K562 (cell line): ENCODE results near the gene CACNB2. TPM values are rescaled to one million over a fixed set of nuclear protein-coding genes. Genes with fewer than 3 reads are reported as not detected.

ENCODE experiments used
- ATAC-seq: fragments of 200-7000 bp; cut with Tn5 transposase; 3 replicates; pipeline ENCODE4 v1.9.1; 2020; ENCODE audit warnings: moderate library complexity
- BruUV-seq: library from RNA; stranded (reverse); fragments of 400-500 nt; replicated peaks from 2 replicates; lab custom pipeline; 2021; lab: Mats Ljungman, UMichigan
- CTCF ChIA-PET: fragments of 300-600 bp; formaldehyde crosslinking; extraction: SDS; loops from one replicate; lab custom pipeline; 2021; ENCODE audit warnings: low intra/inter-chr PET ratio; lab: Yijun Ruan, JAX
- POLR2A ChIA-PET: fragments of 300-600, 350-650 bp; sonication (Branson Sonifier 250); formaldehyde crosslinking; extraction: SDS; loops from one replicate; lab custom pipeline; 2021; ENCODE audit warnings: antibody characterized with exemption, inconsistent platforms; lab: Yijun Ruan, JAX
- DNase-seq, 4 experiments: peaks; one replicate each; pipeline versions ENCODE4 v3.0.0 to v3.0.0-alpha.2; 2011 to 2018; ENCODE audit warnings: low spot score in 3 of 4, mixed read lengths in 3 of 4; ENCODE audit errors: extremely low read depth in 1 of 4
- FAIRE-seq: peaks from 2 replicates; lab custom pipeline; 2011; peaks lifted over from hg19 to GRCh38; lab: Jason Lieb, UNC
- H2AFZ ChIP-seq: 2 replicates; pipeline ENCODE4 v1.6.0; 2011; ENCODE audit warnings: low read depth, low read length, control low read depth, inconsistent platforms
- H3K27ac ChIP-seq: fragments of 200-600 bp; 3 replicates; pipeline ENCODE4 v1.8.0; 2011; ENCODE audit warnings: low read depth, mild to moderate bottlenecking, control low read depth, inconsistent platforms, low read length, moderate library complexity, mixed read lengths; ENCODE audit errors: extremely low read depth
- H3K27me3 ChIP-seq, 2 experiments: fragments of 300-600 bp in 1 of 2; 2 replicates in 1 of 2; 3 replicates in 1 of 2; pipeline versions ENCODE4 v1.6.0 to v1.8.0; 2011; ENCODE audit warnings: inconsistent platforms in 2 of 2, low read length in 2 of 2, mild to moderate bottlenecking in 1 of 2, mixed read lengths in 1 of 2, moderate library complexity in 1 of 2; ENCODE audit not compliant: control insufficient read depth in 2 of 2, insufficient read depth in 2 of 2
- H3K36me3 ChIP-seq: fragments of 300-600 bp; 3 replicates; pipeline ENCODE4 v1.8.0; 2011; ENCODE audit warnings: mild to moderate bottlenecking, low read length, inconsistent platforms; ENCODE audit not compliant: control insufficient read depth, insufficient read depth
- H3K4me1 ChIP-seq, 2 experiments: fragments of 200-600 bp in 1 of 2; replicated peaks in 1 of 2; 2 replicates in 1 of 2; 3 replicates in 1 of 2; pipeline versions ENCODE4 v1.5.1 to v1.8.0; 2011; ENCODE audit warnings: inconsistent platforms in 2 of 2, low read length in 2 of 2, mild to moderate bottlenecking in 1 of 2, mixed read lengths in 1 of 2, moderate library complexity in 1 of 2; ENCODE audit not compliant: control insufficient read depth in 2 of 2, insufficient read depth in 2 of 2
- H3K4me2 ChIP-seq: 2 replicates; pipeline ENCODE4 v1.6.1; 2011; ENCODE audit warnings: low read length, control low read depth, inconsistent platforms, mixed read lengths; ENCODE audit not compliant: insufficient read depth
- H3K4me3 ChIP-seq: fragments of 200-600 bp; sonication (generic), shearing (Covaris generic); 2 replicates; pipeline ENCODE4 v1.5.1; 2016; ENCODE audit warnings: control low read depth, inconsistent platforms
- H3K79me2 ChIP-seq: fragments of 200-600 bp; 3 replicates; pipeline ENCODE4 v1.8.0; 2011; ENCODE audit warnings: low read length, inconsistent platforms; ENCODE audit not compliant: control insufficient read depth, insufficient read depth
- H3K9ac ChIP-seq, 2 experiments: 2 replicates each; pipeline versions ENCODE4 v1.6.0 to v1.6.1; 2011; ENCODE audit warnings: low read depth in 2 of 2, low read length in 2 of 2, control low read depth in 1 of 2, inconsistent platforms in 1 of 2, mild to moderate bottlenecking in 1 of 2, mixed read lengths in 1 of 2; ENCODE audit not compliant: insufficient read depth in 1 of 2
- H3K9me1 ChIP-seq: one replicate; pipeline ENCODE4 v1.6.0; 2011; ENCODE audit warnings: inconsistent platforms, mild to moderate bottlenecking, low read length, moderate library complexity; ENCODE audit not compliant: control insufficient read depth, insufficient read depth
- H3K9me3 ChIP-seq: replicated peaks from 2 replicates; pipeline ENCODE4 v1.5.1; 2011; ENCODE audit warnings: low read depth, low read length, inconsistent platforms; ENCODE audit not compliant: control insufficient read depth, insufficient read depth
- H4K20me1 ChIP-seq: replicated peaks from 2 replicates; pipeline ENCODE4 v1.6.1; 2011; ENCODE audit warnings: low read length, inconsistent platforms, mixed read lengths; ENCODE audit not compliant: control insufficient read depth, insufficient read depth
- ATF1 ChIP-seq, 2 experiments: fragments of 450-650 bp in 1 of 2; IDR thresholded peaks; 2 replicates each; pipeline ENCODE4 v1.6.1; 2016; ENCODE audit warnings: missing compliant biosample characterization in 1 of 2, missing genetic modification characterization in 1 of 2
- ELF2 ChIP-seq: fragments of 250-450 bp; sonication (Bioruptor Pico); IDR thresholded peaks from 2 replicates; pipeline ENCODE4 v1.5.0; 2021; ENCODE audit warnings: mild to moderate bottlenecking
- POLR3A ChIP-seq: IDR thresholded peaks from 2 replicates; pipeline ENCODE4 v1.6.1; 2011; ENCODE audit warnings: borderline replicate concordance, mild to moderate bottlenecking, moderate library complexity; ENCODE audit not compliant: insufficient read length, insufficient read depth; ENCODE audit errors: extremely low read depth
- WGBS: fragments of 100-300 bp; shearing (Covaris generic); methylation state at CpG from one replicate; pipeline ENCODE4 v1.1.6; 2016; ENCODE audit warnings: low coverage, mixed read lengths; ENCODE audit not compliant: insufficient coverage; ENCODE audit errors: missing lambda C conversion rate; 5-methylcytosine and 5-hydroxymethylcytosine counted together
- in situ Hi-C: fragments of 300-500 bp; cut with MboI; formaldehyde crosslinking; loops from 4 replicates; pipeline ENCODE4 v1.15.0; 2018; ENCODE audit warnings: inconsistent platforms, mixed read lengths
- intact Hi-C: fragments of 100-400 bp; cut with micrococcal nuclease; formaldehyde crosslinking; loops from 2 replicates; pipeline ENCODE4 v1.14.2; 2022
- polyA plus RNA-seq, 8 experiments: library from polyadenylated mRNA; depleted of rRNA in 4 of 8; stranded (reverse) in 5 of 8; unstranded in 3 of 8; fragments of >200 nt; fragmentation: Nextera tagmentation in 2 of 8; fragmentation: Illumina TruSeq in 1 of 8; extraction: Ambion mirVana in 2 of 8; extraction: Trizol in 1 of 8; gene quantifications; 2 replicates each; pipeline versions ENCODE4 v1.2.1 to v1.2.3, GENCODE V29; 2011 to 2014; ENCODE audit warnings: inconsistent platforms in 1 of 8, missing spikeins in 1 of 8
- total RNA-seq, 7 experiments: library from RNA; depleted of rRNA in 6 of 7; stranded (reverse); fragments of >200 nt in 6 of 7; fragmentation: Illumina TruSeq in 2 of 7; extraction: Trizol in 2 of 7; gene quantifications; 2 replicates each; pipeline versions ENCODE4 v1.2.1 to v1.2.3, GENCODE V29; 2011 to 2021; ENCODE audit warnings: low replicate concordance in 1 of 7
- TF ChIP-seq, protein P1 (sequence below): fragments of 450-650 bp; formaldehyde crosslinking; IDR thresholded peaks from 2 replicates; pipeline ENCODE4 v1.4.0; 2020; ENCODE audit warnings: mild to moderate bottlenecking, mixed read lengths
- TF ChIP-seq, protein P2 (sequence below), 2 experiments: fragments of 450-650 bp in 1 of 2; sonication (generic) in 1 of 2; formaldehyde crosslinking; conservative IDR thresholded peaks; 2 replicates each; pipeline versions ENCODE4 v1.4.0 to v1.8.1; 2020 to 2022; ENCODE audit warnings: mild to moderate bottlenecking in 1 of 2, missing genetic modification reagents in 1 of 2

The CACNB2 gene
- total and polyA plus RNA-seq, 9 of the 15 experiments (the other 6 are each of a cell fraction or from before 2014, with no cell fraction given) = 1.8 to 2.2 TPM; not detected in 7

DNA sequence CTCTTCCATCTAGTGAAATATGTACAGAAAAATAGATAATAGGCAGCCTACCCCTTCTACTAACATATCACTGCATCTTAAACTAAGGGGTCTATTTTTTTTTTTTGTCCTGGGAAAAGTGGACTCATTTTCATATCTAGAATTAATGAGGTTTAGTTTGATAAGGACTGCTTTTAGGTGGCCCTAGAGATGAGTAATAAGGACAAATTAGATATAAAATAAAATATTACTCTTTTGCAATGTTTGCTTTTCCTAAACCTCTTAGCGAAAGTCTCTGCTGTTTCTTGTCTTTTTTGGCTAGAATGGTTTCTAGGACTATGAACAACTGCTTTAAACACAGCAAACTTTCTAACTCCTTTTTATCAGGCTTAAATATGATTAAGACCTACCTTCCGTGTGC, 83.7 kb downstream of the CACNB2 start:
- Histone ChIP-seq H3K4me3 (no peak overlapping the region), H3K9ac (no peak overlapping the region), H3K79me2 (no peaks in the 10 kb centered on the region), H3K9me3 (no peaks in the 10 kb centered on the region), H3K36me3 (no peaks in the 10 kb centered on the region), H4K20me1 (no peaks in the 10 kb centered on the region), H3K4me2 (no peak overlapping the region), H3K27ac (no peak overlapping the region), H2AFZ (no peak overlapping the region), H3K4me1 (no peaks in the 10 kb centered on the region), H3K27me3 (no peaks in the 10 kb centered on the region; a peak in 1 of 5 replicates), H3K9me1 (no peaks in the 10 kb centered on the region)
- intact Hi-C loops (no loop called here), in situ Hi-C loops (no loop called here)
- ChIA-PET POLR2A (no interaction called here), CTCF (no interaction called here)
- TF ChIP-seq ATF1 (CRISPR knock-in tag; IDR thresholded peaks at IDR 0.05) = no peak
- TF ChIP-seq ATF1 (tag; IDR thresholded peaks at IDR 0.05) = no peak
- TF ChIP-seq POLR3A = no peak
- no peak for TF ChIP-seq ELF2 (CRISPR knock-in tag)
- TF ChIP-seq, protein P1, sequence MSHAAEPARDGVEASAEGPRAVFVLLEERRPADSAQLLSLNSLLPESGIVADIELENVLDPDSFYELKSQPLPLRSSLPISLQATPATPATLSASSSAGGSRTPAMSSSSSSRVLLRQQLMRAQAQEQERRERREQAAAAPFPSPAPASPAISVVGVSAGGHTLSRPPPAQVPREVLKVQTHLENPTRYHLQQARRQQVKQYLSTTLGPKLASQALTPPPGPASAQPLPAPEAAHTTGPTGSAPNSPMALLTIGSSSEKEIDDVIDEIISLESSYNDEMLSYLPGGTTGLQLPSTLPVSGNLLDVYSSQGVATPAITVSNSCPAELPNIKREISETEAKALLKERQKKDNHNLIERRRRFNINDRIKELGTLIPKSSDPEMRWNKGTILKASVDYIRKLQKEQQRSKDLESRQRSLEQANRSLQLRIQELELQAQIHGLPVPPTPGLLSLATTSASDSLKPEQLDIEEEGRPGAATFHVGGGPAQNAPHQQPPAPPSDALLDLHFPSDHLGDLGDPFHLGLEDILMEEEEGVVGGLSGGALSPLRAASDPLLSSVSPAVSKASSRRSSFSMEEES = no peak
- TF ChIP-seq, protein P2, sequence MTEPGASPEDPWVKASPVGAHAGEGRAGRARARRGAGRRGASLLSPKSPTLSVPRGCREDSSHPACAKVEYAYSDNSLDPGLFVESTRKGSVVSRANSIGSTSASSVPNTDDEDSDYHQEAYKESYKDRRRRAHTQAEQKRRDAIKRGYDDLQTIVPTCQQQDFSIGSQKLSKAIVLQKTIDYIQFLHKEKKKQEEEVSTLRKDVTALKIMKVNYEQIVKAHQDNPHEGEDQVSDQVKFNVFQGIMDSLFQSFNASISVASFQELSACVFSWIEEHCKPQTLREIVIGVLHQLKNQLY (CRISPR knock-in tag; conservative IDR thresholded peaks at IDR 0.05) = no peak
- FAIRE-seq (no peak), DNase-seq (no peak), ATAC-seq (no peak)
- BruUV-seq = no TSS peak
- WGBS = 7% methylated on average over 2 of the region's 2 CpGs
